ENCODE measurements around the gene PAPSS2.
"Not testable (repeated sequence)": the region's sequence is repeated elsewhere in the genome, so short reads cannot be mapped to it uniquely, and the experiment has no call there.

Gene PAPSS2

DNA sequence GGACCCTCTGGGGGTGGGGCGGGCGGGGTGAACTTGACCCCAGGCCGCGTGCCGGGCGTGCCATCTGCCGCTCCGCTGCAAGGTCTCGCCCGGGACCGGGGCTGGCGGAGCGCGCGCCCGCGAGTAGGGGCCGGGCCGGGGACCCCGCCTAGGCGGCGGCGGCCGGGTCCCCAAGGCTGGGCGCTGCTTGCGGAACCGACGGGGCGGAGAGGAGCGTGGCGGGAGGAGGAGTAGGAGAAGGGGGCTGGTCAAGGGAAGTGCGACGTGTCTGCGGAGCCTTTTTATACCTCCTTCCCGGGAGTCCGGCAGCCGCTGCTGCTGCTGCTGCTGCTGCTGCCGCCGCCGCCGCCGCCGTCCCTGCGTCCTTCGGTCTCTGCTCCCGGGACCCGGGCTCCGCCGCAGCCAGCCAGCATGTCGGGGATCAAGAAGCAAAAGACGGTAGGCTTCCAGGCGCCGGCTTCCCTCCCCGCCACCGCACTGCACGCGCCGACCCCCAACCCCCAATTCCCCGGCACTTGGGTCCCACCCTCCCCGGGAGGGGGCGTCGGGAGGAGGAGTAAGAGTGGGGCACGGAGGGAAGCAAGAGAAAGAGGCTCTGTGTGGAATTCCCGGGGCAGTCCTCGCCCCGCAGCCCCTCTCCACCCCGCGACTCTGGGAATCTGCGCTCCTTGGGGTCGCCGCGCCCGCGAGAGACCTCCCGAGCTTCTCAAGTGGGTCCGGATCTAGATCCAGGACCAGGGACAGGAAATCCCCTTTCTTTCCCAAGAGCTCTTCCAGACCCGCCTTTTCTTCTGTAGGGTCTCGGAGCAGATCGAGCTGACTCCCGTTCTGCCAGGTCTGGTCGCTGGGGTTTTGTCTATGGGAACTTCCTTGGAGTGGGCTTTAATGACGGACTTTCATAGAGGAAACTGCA, at the start of gene PAPSS2:
PAPSS2 (plus strand) TSS at position 308 of the 913 bp plus-strand sequence; CDS start at position 412, 104 bp downstream.
- DNase-seq: peak; percentile 50

DNA sequence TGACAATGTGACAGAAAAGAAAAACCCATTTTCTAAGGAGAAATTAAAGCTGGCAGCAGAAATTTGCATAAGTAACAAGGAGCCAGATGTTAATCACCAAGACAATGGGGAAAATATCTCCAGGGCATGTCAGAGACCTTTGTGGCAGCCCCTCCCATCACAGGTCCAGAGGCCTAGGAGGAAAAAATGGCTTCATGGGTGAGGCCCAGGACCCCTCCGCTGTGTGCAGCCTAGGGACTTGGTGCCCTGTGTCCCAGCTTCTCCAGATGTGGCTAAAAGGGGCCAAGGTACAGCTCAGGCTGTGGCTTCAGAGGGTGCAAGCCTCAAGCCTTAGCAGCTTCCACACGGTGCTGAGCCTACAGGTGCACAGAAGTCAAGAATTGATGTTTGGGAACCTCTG, 48.3 kb upstream of the PAPSS2 start:
- DNase-seq: not testable (repeated sequence)

DNA sequence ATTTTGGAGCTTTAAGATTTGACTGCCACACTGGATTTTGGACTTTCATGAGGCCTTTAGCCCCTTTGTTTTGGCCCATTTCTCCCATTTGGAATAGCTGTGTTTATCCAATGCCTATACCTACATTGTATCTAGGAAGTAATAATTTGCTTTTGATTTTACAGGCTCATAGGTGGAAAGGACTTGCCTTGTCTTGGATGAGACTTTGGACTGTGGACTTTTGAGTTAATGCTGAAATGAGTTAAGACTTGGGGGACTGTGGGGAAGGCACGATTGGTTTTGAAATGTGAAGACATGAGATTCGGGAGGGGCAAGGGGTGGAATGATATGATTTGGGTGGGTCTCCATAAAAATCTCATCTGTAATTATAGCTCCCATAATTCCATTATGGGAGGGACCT, 47.6 kb upstream of the PAPSS2 start:
- no peak for DNase-seq

DNA sequence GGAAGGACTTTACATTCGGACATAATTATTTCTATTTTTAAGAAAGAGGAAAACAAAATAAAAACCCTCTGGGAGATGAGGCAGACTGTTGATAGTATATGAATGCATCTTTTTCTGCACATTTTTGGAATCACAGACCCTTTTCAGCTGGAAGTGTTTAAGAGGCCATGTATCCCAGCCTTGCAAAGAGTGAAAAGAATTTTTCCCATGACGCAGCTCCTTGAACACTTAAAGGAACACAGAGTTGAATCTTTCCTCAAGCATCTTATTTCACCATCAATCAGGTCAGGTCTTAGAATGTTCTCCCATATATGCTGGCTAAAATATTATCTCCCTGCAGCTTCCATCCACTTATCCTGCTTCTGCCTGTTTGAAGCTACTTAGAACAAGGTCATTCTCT, 45.9 kb upstream of the PAPSS2 start:
- no peak for DNase-seq

DNA sequence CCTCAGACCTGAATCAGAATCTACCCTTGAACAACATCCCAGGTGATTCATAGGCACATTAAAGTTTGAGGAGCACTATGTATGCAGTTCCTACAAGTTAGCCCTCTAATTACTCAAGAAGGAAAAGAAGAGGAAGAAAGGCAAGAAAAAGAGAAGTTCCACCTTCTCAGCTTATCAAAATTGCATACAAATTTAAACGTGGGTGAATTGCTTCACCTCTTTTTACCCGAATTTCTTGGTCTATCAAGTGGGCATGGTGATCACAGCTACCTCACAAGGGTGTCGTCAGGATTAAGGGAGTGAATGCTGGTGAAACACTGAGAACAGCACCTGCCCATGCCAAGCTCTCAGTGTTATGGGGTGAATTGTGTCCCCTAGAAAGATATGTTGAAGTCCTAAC, 43.8 kb upstream of the PAPSS2 start:
- DNase-seq: no peak

DNA sequence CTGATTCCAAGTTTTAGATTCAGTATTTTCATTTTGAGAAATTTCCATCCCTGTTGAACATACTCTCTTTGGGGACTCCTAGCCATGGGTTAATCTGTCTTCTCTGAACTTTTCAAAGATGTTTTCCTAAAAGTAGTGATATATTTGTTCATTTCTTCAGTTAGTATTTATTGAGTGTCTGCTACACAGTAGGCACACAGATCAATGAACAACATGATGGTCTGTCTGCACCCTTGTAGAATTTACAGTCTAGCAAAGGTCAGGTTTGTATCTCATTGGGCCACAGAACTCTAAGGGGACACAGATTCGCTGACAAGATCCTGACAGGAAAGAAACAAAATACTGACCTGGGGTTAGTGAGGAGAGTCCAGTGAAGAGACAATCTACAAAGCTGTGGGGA, 42.2 kb upstream of the PAPSS2 start:
- no peak for DNase-seq

DNA sequence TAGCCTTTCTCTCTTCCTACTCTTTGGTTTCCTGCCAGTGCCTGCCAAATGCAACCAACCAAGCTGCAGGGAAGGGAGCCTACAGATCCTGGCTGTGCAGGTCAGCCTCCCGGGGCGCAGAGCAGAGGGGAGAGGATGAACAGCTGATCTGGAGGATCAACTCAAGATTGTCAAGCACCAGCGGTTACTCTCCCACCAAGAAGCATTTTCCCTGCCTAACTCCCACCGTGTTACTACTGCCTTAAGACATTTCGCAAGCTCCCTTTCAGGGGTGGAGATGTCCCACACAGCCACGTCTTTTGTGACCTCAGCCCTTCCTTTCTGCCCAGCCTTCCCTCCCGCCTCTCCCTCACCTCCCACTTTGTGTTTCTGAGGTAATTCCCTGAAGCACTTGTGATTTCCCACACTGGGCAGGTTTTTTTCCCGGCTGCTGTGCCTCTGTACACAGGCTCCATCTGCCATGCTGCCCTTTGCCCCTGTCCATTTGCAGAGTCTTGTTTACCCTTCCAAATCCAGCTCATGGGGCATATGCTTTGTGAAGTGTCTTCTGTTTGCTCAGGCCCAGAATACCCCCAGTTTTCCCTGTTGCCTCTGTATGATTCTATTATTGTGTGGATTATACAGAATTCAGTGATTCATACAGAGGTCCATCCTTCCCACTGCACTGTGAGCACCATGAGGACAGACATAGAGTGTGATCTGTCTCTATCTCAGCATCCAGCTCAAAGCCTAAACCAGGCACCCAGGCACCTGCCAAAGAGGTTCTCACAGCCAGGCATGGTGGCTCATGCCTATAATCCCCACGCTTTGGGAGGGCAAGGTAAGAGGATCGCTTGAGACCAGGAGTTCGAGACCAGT, 40.9 kb upstream of the PAPSS2 start:
- DNase-seq: no peak

DNA sequence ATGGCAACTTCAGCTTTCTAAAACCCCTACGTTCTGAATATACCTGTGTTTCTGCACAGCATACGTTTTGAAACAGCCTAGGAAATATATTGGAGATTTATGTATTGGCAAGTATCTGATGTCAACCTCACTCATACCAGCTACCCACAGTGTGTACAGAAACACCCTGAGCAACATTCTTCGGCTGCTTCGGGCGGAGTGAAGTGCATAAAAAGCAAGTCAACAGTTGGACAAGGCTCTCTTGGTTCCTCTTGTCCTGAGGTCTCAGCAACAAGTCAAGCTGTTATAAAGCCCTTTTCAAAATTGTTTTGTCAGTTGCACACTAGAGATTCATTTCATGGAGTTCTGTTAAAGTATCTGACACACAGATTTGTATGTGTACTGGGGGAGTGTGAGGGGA, 40.0 kb upstream of the PAPSS2 start:
- no peak for DNase-seq

DNA sequence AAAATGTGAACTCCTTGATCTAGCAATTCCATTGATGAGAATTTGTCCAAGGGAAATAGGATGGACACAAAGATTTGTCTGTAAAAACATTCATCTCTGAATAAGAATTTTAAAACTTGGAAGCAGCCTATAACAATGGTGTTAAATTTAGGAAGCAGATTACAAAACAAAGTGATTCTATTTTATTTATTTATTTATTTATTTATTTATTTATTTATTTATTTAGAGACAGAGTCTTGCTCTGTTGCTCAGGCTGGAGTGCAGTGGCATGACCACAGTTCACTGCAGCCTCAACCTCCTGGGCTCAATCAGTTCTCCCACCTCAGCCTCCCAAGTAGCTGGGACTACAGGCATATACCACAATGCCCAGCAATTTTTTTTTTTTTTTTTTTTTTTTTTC, 38.2 kb upstream of the PAPSS2 start:
- not testable (repeated sequence) for DNase-seq

DNA sequence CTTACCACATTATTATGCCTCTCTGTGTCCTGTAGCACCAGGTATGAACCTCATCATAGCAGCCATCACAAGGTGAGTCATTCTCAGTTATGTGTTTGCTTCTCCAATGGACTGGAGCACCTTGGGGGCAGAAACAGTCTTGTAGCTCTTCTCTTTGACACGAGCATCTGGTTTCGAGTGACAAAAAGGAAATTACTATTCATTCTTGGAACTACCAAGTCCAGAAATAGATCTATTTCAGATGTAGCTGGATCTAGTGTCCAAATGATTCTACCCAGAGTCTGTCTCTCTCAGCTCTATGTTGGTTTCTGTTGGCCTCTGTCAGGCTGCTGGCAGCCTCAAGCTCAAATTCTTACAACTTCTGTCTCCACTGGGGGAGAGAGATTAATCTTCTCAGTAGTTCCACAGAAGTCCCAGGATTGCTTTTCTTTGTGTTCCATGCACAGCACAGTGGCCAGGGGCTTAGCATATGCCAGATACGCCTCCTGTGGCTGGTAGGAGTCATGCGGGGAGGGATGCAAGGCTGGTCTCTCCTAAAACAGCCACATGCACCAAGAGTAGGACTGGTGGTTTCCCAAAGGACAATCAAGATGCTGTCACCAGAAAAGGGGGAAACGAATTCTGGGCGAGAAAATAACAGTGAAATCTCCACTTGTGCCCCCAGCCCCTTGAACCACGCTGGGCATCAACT, 37.2 kb upstream of the PAPSS2 start:
- DNase-seq: no peak

DNA sequence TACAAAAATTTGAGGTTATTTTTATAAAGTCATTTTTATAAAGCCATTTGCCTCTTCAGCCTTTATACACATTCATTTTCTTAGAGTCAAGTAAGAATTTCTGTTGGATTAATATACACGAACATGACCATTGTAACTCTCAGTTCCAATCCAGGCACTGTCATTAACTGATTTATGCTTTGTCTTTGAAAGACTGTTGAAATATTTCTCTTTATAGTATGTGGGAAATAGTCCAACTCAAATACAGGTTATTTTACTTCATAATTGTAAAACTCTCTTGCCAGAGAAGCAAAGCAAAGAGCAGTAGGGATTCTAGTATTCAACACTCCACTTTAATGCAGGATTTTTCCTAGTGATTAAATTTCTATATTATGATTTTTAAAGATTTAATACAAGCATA, 36.5 kb upstream of the PAPSS2 start:
- no peak for DNase-seq

DNA sequence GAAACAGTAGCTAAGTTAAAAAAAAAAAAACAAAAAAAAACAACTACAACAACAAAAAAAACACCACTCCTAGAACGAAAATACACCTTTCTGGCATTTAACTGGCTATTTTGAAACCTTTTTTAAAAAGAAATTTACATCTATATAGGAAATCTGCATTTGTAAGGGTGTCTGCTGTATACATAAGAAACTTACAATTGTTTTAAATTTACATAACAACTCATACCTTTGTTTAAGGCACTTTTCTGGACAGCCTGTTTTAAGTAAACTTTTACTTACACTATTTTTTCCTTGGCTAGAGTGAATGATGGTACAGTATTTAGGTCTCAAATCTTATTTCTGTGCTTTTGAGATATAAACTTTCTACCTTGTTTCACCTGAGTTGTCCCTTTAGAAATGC, 34.0 kb upstream of the PAPSS2 start:
- no peak for DNase-seq

DNA sequence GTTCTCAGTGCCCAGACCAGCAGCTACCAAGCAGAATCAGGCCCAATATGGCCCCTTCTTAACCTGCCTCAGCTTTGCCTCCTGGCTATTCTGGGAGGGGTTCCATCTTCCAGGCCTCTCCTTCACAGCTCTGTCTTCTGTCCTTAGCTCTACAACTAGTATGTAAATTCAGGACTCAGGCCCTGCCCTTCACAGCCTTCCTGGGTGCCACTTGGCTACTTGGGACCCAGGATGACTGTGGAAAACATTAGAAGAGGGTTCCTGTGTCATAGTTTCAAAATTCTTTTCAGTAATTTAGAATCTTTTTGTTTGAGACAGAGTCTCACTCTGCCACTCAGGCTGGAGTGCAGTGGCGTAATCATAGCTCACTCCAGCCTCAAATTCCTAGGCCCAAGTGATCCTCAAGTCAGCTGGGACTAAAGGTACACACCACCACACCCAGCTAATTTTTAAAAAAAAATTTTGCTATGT, 33.2 kb upstream of the PAPSS2 start:
- DNase-seq: no peak

DNA sequence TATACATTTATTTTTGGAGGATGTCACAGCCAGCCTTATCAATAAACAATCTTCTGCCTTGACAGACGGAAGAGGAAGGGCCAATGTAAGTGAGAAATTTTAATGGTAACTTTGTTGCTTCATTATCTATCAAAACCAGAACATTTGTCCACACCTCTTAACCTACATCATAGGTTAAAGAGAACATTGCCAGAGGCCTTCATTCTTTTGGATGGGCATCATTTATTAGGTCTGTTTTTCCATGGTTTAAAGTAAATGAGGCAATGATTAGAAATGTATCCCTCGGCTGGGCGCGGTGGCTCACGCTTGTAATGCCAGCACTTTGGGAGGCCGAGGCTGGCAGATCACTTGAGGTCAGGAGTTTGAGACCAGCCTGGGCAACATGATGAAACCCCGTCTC, 29.5 kb upstream of the PAPSS2 start:
- DNase-seq: no peak

DNA sequence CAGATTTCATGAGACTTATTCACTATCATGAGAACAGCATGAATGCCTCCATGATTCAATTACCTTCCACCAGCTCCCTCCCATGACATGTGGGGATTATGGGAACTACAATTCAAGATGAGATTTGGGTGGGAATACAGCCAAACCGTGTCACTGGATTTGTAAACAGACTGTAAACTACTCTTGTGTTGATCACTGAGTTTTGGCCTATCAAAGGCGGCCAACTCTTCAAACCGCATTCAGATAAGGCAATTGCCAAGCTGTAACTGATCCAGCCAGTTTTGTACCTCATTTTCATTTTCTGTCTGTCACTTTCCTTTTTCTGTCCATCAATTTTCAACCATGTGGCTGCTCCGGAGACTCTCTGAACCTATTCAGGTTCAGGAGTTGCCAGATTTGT, 27.2 kb upstream of the PAPSS2 start:
- no peak for DNase-seq

DNA sequence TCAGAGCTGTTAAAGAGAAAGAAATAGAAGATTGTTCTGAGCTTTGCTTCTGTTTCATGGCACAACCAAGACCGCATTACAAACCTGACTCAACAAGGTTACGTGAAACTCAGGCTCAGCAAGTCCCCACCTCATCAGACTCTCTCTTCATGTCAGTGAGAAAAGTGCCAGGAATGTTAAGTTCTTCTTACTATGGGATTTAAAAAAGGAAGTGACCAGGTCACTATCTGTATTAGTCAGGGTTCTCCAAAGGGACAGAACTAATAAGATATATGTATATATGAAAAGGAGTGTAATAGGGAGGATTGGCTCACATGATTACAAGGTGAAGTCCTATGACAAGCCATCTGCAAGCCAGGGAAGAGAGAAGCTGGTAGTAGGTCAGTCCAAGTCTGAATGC, 25.4 kb upstream of the PAPSS2 start:
- DNase-seq: no peak

DNA sequence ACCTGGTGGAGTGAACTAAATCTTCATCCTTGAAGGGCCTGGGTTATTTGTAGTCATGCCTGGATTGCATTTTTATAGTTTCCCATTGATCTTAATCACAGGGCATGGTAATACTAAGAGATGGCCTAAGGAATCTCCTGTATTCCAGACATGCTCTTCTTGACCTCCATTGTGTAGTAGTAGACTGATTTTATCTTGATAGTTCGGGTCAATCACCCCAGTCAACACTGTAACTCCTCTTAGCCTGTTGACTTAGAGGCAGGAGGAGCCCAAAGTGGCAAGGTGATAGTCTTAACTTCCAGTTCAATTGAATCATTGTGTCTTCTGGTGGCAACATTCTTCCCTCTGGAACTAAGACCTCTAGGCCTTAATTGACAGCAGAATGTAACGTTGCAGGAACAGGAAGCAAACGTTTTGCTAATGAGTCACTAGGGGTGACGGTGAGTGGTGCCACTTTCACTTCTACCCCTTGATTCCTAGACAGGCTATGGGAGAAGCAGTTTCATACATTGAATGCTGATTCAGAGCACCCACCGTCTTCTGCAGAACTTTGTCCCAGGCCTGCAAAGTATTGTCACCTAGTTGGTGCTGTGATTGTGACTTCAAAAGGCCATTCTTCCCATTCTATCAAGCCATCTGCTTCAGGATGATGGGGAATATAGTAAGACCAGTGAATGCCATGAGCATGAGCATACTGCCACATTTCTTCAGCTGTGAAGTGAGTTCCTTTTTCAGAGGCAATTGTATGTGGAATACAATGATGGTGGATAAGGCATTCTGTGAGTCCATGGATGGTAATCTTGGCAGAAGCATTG, 24.0 kb upstream of the PAPSS2 start:
- no peak for DNase-seq

DNA sequence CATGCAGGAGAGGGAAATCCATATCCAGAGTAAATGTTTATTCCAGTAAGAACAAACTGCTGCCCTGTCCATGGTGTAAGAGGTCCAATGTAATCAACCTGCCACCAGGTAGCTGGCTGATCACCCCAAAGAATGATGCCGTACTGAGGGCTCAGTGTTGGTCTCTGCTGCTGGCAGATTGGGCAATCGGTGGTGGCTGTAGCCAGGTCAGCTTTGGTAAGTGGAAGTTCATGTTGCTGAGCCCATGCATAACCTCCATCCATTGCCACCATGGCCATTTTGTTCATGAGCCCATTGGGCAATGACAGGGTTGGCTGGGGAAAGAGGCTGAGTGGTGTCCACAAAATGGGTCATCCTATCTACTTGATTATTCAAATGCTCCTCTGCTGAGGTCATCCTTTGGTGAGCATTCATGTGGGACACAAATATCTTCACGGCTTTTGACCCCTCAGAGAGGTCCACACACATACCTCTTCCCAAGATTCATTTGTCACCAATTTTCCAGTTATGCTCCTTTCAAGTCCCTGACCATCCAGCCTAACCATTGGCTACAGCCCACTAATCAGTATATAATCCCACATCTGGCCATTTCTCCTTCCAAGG, 23.3 kb upstream of the PAPSS2 start:
- no peak for DNase-seq

DNA sequence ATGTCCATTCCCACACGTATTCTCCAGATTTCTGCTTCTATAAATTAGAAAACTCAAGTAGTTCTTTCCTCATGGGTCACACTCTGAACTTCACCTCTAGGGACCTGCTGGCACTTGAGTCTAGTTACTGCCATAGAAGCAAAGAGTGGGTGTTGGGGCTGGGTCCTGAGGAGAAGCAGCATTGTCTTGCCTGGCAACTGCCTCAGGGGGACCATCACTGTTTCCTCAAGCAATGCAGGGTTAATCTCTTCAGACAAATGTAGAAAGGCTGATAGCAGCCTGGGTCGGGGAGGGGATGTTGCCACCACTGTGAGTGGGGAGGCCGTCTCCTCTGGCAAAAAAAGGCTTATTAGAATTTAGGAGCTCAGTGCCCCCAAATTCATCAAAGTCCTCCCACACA, 20.2 kb upstream of the PAPSS2 start:
- no peak for DNase-seq

DNA sequence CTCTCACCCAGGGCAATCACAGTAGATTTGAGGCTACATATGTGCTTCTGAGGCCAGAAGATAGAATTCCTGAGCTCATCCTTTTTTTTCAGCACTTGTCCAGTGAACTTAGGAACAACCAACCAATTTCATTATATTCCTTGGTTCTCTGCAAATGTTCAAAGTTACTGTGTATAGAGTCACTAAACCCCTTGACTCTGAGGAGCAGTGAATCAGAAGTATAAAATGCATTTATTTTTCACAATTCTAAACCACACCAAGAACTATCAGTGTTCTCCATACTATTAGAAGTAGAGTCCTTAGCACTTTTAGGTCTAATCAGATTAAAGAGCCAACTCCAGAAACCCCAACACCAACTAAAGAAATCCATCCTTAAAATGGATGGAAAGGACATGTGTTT, 19.6 kb upstream of the PAPSS2 start:
- DNase-seq: no peak

DNA sequence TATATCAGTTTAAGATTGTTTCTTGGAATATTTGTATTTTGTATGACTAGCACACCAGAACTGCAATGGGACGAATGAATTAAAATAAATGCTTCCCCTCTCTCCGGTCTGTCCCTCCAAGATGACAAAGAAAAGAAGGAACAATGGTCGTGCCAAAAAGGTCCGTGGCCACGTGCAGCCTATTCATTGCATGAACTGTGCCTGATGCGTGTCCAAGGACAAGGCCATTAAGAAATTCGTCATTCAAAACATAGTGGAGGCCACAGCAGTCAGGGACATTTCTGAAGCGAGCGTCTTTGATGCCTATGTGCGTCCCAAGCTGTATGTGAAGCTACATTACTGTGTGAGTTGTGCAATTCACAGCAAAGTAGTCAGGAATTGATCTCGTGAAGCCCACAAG, 17.2 kb upstream of the PAPSS2 start:
- DNase-seq: no peak

DNA sequence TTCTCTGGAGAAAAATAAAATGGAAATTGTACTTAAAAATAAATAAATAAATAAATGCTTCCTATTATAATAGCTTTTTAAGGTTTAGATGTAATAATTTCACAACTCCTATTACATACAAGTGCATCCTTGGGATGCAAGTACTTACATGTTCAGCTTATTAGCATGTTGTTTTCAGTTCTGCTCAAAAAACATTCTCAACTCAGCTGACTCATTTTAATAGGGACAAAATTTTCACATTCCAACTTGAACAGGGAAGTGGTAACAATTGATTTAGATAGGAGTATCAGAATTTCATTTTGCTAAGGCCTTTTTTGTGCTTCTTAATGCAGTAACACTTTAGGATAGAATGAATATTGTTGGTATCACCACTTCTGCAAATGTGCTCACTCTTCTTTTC, 16.7 kb upstream of the PAPSS2 start:
- DNase-seq: no peak

All from CD4-positive, alpha-beta T cell treated with Interferon gamma for 1 hour (primary cell).